ENCODE data around the gene DLGAP4. TPM values are rescaled to one million over a fixed set of nuclear protein-coding genes. Genes with fewer than 3 reads are reported as not detected.

The DLGAP4 gene
- total RNA-seq, 2 donors from 2014 or later = 34.8 to 83.7 TPM

DNA sequence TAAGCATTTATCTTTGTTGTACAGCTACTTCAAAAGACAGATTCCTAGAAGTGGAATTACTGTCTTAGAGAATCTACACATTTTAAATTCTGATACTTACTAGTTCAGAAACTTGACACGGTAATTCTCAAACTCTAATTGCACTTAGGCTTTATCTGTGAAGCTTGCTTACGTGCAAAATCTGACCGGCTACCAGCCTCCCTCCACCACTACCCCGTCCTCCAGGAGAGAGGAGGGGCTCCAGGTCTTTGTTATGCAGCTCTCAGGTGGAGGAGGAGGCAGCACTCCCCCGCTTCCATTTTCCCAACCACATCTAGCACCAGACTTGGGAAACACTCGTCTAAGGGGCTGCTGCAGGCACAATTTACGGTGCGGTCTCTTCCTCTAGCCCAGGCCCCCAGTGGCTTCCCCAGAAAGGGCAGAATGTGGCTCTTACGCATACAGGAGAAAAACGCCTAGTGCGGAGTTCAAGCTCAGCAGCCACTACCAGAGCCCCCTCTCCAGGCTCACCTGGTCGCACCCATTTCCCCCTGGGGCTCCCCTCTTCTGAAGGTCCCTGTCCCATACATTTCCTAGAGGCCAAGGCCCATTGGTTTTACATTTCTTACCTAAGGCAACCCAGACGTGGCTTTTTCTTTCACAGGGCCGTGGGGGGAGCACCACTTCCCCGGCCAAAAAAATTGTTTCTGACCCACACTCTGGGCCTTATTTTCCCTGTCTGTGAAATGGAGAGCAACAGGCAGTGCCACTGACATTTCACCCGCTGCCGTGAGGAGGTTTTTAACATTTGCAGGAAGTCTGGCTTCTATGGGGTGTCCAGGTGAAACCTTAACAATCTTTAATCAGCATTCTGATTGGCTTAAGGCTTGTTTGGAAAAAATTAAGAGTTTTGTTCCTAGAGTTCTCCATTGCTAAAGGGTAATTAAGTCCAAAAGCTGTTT, 265.7 kb downstream of the DLGAP4 start:
- no peaks in the 10 kb centered on the region for H3K9me3 Mint-ChIP-seq
- H3K27me3 Mint-ChIP-seq = no peaks in the 10 kb centered on the region
- peaks cover 25% of the 10 kb centered on the region for H3K4me1 Mint-ChIP-seq
- H3K36me3 Mint-ChIP-seq (ENCODE audit: low read depth) = peaks cover 30% of the 10 kb centered on the region
- no peak for ATAC-seq (replicated peaks)
- H3K4me3 Mint-ChIP-seq = peak overlapping the region; percentile 90
- H3K27ac Mint-ChIP-seq = peak overlapping the region; percentile 98

DNA sequence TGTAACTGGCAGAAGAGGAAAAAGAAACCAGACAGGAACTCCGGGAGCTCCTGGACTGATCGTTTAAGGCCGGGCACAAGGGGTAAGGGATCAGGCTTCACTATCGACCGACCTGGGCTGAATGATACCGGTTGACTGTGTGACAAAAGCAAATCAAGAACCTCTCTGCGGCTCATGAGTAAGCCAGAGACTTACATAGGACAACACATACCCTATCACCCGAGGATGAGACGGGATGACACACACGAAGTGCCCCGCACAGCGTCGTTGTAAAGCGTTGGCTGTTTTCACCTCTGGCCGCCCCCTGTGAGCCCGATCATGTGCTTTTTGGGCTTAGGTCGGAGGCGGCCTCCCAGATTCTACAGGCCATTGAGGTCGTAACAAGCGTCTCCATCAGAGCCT, 266.6 kb downstream of the DLGAP4 start:
- ATAC-seq (replicated peaks) = peak; percentile 90
- Mint-ChIP-seq H3K4me3 (peak overlapping the region; percentile 90), H3K36me3 (ENCODE audit: low read depth) (peaks cover 34% of the 10 kb centered on the region), H3K9me3 (no peaks in the 10 kb centered on the region), H3K4me1 (peaks cover 25% of the 10 kb centered on the region), H3K27ac (peak overlapping the region; percentile 98), H3K27me3 (no peaks in the 10 kb centered on the region)

DNA sequence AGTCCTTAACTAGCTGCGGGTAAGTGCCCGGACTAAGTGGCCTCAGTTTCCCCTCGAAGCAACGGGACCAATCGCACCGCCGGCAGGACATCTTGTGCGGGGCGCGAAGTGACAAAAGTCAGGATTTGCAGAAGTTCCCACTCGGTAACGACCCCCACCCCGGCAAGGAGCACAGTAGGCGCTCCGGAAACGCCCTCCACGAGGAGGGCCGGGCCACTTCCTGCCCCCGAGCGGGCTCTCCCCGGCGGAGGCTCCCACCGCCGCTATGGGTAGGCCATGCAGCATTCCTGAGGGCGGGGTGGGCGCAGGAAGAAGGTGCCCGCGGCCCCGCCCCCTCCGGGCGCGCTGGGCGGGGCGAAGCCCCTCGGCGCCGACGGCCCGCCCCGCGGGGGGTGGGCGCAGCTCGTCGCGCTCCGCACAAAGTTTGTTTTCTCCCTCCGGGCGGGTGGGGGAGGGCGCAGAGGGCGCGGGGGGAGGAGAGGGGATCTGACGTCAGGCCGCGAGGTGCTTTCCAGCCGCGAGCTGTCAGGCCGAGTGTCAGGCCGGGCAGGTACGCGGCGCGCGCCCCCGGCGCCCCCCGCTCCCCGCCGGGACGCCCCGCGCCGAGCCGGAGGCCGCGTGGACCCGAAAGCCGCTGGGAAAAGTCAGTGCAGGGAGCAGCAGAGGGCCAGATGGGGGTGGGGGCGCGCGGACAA, 267.1 kb downstream of the DLGAP4 start, which contains the start of gene TGIF2:
TSS of gene TGIF2 (plus strand) at position 495 of the 695 bp plus-strand sequence. CDS start 5,178 bp downstream, outside the sequence.
- peak within 1 kb of the TSS; percentile 98 for H3K27ac Mint-ChIP-seq
- no peaks in the 10 kb centered on the region for H3K27me3 Mint-ChIP-seq
- peaks cover 40% of the 10 kb centered on the region for H3K36me3 Mint-ChIP-seq (ENCODE audit: low read depth)
- peak within 1 kb of the TSS; percentile 98 for H3K4me3 Mint-ChIP-seq
- ATAC-seq (replicated peaks) = peak; percentile 73
- H3K4me1 Mint-ChIP-seq = peaks cover 25% of the 10 kb centered on the region
- H3K9me3 Mint-ChIP-seq = no peaks in the 10 kb centered on the region

DNA sequence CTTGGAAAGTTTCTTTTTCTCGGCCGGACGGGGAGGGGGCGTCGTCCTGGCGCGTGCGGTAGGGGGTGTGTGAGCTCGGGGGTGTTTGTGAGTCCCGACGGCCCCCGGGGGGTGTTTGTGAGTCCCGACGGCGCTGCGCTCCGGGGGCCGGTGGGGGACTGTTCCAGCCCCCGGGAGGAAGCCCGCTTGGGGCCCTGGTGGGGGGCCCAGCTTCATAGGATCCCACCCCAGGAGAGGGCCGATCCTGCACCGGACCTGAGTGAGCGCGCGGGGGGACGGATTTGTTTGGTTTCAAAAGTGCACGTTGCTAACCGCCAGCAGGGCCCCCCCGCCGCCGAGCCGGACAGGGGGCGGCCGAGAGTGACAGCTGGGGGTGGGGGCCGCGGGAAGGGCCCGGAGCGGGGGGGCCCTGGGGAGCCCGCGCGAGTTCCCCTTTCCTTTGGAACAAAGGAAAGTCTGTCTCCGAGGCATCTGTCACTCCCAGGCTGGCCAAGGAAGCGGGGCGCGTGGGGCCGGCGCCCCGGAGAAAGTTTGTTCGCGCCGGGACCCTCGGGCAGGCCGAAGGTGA, 267.7 kb downstream of the DLGAP4 start:
- H3K27ac Mint-ChIP-seq = no peak overlapping the region
- no peak for ATAC-seq (replicated peaks)

DNA sequence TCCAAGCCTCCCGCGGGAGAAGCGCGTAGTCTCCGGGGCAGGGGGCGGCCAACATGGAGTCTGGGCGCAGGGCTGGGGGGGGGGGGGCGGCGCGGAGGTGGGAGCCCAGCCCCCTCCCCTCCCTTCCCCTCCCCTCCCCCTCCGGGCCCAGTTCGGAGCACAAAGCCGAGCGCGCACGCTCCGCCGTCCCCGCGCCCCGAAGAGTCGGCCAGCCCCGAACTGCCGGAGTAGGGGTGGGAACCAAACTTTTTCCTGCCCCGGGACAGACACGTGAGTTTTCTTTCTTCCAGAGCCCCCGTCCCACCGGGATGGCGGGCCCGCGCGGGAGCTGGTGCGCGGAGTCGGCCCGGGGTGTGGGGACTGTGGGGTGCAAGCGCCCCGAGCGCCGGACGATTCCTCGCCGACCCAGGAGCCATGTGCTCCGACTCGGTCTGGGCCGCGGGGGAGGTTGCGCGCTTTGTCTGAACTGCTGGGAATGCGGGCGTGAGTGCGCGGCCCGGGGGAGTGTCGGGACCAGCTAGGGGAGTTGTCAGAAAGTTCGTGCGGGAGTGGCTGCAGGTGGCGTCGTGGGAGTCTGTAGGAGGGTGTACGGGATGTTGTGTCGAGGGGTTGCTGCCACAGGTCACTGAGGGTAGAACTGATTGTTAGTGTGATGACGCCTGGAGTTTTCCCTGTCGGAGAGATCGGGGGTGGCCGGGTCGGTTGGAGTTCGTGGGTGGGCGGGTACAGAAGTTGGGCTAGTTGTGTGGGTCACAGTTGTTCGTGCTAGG, 268.4 kb downstream of the DLGAP4 start:
- peak; percentile 1 for ATAC-seq (replicated peaks)
- peak overlapping the region; percentile 98 for H3K4me3 Mint-ChIP-seq
- H3K4me1 Mint-ChIP-seq = peaks cover 25% of the 10 kb centered on the region
- peaks cover 53% of the 10 kb centered on the region for H3K36me3 Mint-ChIP-seq (ENCODE audit: low read depth)
- no peaks in the 10 kb centered on the region for H3K27me3 Mint-ChIP-seq
- H3K9me3 Mint-ChIP-seq = no peaks in the 10 kb centered on the region
- H3K27ac Mint-ChIP-seq = peak overlapping the region; percentile 95

More for the DNA sequence above, 267.7 kb downstream of the DLGAP4 start:
- Mint-ChIP-seq H3K4me1 (peaks cover 25% of the 10 kb centered on the region), H3K36me3 (ENCODE audit: low read depth) (peaks cover 46% of the 10 kb centered on the region), H3K27me3 (no peaks in the 10 kb centered on the region), H3K4me3 (peak overlapping the region; percentile 98), H3K9me3 (no peaks in the 10 kb centered on the region)

DNA sequence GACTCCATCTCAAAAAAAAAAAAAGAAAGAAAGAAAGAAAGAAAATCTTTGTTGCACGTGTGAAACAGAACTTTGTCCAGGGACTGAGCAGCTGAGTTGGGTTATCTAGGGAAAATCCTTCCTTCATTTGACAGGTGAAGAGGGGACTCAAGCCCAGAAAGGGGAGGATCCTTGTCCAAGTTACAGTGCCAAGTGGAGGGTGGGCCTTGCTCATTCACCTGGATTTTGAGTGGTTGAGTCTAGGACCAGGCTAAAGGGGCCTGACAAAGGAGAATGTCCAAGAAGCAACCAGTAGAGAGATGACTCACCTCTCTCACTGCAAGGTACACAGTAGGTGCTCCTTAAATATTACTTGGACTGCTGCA, 269.9 kb downstream of the DLGAP4 start:
- Mint-ChIP-seq H3K4me3 (peak overlapping the region; percentile 98), H3K9me3 (no peaks in the 10 kb centered on the region), H3K27ac (no peak overlapping the region), H3K4me1 (peaks cover 31% of the 10 kb centered on the region), H3K27me3 (no peaks in the 10 kb centered on the region), H3K36me3 (ENCODE audit: low read depth) (peaks cover 68% of the 10 kb centered on the region)
- ATAC-seq (replicated peaks) = no peak

Other genes starting within 250 kb of the DLGAP4 start
- gene EPB41L1, start 151.6 kb upstream of the DLGAP4 start, total RNA-seq = 1 to 10 TPM in 1 of 2 donors, under 1 TPM in 1; 0.26 to 1.0 TPM
- gene AAR2, start 69.9 kb upstream of the DLGAP4 start, total RNA-seq = 10 to 100 TPM; 15.3 to 20.6 TPM
- 10 to 100 TPM in 1 of 2 donors, 1 to 10 TPM in 1; 4.4 to 10.1 TPM for gene MYL9, start 235.2 kb downstream of the DLGAP4 start, total RNA-seq

All from activated T-helper 17 cell treated with anti-CD3 and anti-CD28 coated beads, Interleukin-2, amount 50 U/mL, for 72 hours (primary cell).